GM23248 (cell line): ENCODE results near the gene COL9A1.
"Not testable (repeated sequence)": the region's sequence is repeated elsewhere in the genome, so short reads cannot be mapped to it uniquely, and the experiment has no call there.

Source experiments
- EZH2 ChIP-seq: fragments of 200-600 bp; sonication (generic); IDR thresholded peaks from 2 replicates; pipeline ENCODE4 v1.6.1; 2018; ENCODE audit warnings: antibody characterized with exemption, mild to moderate bottlenecking; ENCODE audit not compliant: insufficient read depth, poor library complexity, severe bottlenecking
- EZH2phosphoT487 ChIP-seq: fragments of 200-600 bp; sonication (generic); IDR thresholded peaks from 2 replicates; pipeline ENCODE4 v1.6.1; 2018; ENCODE audit warnings: antibody characterized with exemption, moderate library complexity, mild to moderate bottlenecking, low read depth; ENCODE audit not compliant: insufficient read depth

DNA sequence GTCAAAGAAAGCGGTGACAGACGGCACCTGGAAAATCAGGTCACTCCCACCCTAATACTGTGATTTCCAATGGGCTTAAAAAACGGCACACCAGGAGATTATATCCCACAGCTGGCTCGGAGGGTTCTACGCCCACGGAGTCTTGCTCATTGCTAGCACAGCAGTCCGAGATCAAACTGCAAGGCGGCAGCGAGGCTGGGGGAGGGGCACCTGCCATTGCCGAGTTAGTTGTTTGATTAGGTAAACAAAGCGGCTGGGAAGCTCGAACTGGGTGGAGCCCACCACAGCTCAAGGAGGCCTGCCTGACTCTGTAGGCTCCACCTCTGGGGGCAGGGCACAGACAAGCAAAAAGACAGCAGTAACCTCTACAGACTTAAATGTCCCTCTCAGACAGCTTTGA lies 14.9 kb upstream of the COL9A1 start:
- TF ChIP-seq EZH2, EZH2phosphoT487: not testable (repeated sequence)
